ENCODE data around the gene SMURF1. TPM values are rescaled to one million over a fixed set of nuclear protein-coding genes. Genes with fewer than 3 reads are reported as not detected.

Gene SMURF1
- polyA plus RNA-seq, 1 donor from 2014 or later: 22.9 TPM

- no peaks in the 10 kb centered on the region for H4K20me1 ChIP-seq (ENCODE audit: insufficient read depth)
- no peak overlapping the region for H3K27ac ChIP-seq (ENCODE audit: low read length)
- TF ChIP-seq EP300 (conservative IDR thresholded peaks at IDR 0.05; ENCODE audit: poor library complexity, severe bottlenecking) (no peak), RAD21 (conservative IDR thresholded peaks at IDR 0.05) (no peak), POLR2AphosphoS5 (IDR thresholded peaks at IDR 0.05) (no peak), EZH2 (IDR thresholded peaks at IDR 0.05; ENCODE audit: borderline replicate concordance, insufficient read depth, low read length, poor library complexity, severe bottlenecking) (no peak), SMC3 (conservative IDR thresholded peaks at IDR 0.05; ENCODE audit: poor library complexity) (no peak), MXI1 (conservative IDR thresholded peaks at IDR 0.05; ENCODE audit: poor library complexity, severe bottlenecking) (no peak)
- TF ChIP-seq, protein P1, sequence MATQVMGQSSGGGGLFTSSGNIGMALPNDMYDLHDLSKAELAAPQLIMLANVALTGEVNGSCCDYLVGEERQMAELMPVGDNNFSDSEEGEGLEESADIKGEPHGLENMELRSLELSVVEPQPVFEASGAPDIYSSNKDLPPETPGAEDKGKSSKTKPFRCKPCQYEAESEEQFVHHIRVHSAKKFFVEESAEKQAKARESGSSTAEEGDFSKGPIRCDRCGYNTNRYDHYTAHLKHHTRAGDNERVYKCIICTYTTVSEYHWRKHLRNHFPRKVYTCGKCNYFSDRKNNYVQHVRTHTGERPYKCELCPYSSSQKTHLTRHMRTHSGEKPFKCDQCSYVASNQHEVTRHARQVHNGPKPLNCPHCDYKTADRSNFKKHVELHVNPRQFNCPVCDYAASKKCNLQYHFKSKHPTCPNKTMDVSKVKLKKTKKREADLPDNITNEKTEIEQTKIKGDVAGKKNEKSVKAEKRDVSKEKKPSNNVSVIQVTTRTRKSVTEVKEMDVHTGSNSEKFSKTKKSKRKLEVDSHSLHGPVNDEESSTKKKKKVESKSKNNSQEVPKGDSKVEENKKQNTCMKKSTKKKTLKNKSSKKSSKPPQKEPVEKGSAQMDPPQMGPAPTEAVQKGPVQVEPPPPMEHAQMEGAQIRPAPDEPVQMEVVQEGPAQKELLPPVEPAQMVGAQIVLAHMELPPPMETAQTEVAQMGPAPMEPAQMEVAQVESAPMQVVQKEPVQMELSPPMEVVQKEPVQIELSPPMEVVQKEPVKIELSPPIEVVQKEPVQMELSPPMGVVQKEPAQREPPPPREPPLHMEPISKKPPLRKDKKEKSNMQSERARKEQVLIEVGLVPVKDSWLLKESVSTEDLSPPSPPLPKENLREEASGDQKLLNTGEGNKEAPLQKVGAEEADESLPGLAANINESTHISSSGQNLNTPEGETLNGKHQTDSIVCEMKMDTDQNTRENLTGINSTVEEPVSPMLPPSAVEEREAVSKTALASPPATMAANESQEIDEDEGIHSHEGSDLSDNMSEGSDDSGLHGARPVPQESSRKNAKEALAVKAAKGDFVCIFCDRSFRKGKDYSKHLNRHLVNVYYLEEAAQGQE (IDR thresholded peaks at IDR 0.05; ENCODE audit: borderline replicate concordance): no peak
- no peaks in the 10 kb centered on the region for H3K27me3 ChIP-seq (ENCODE audit: insufficient read depth, low read depth, low read length)
- H3K9me3 ChIP-seq (ENCODE audit: low read length): no peaks in the 10 kb centered on the region
- H2AFZ ChIP-seq (ENCODE audit: low read depth, low read length): no peak overlapping the region
- no peak overlapping the region for H3K9ac ChIP-seq (ENCODE audit: low read length)
- no peaks in the 10 kb centered on the region for H3K36me3 ChIP-seq (ENCODE audit: insufficient read depth, low read length)
- no peaks in the 10 kb centered on the region for H3K79me2 ChIP-seq (replicated peaks; ENCODE audit: insufficient read depth, low read length)
- no peak overlapping the region for H3K4me2 ChIP-seq (ENCODE audit: low read length)
- no peaks in the 10 kb centered on the region for H3K9me2 ChIP-seq (ENCODE audit: insufficient read depth, low read length)
- no peaks in the 10 kb centered on the region for H3F3A ChIP-seq (ENCODE audit: insufficient read depth, low read length, poor library complexity, severe bottlenecking)
- no peak overlapping the region for H3K4me3 ChIP-seq (ENCODE audit: low read length)
Measured at GRCh38 chr7:99038086-99038855, 105.6 kb downstream of the SMURF1 start.

GRCh38 chr7:99037327-99037940 is 106.5 kb downstream of the SMURF1 start:
- Histone ChIP-seq H3K4me3 (ENCODE audit: low read length) (no peak overlapping the region), H3K27me3 (ENCODE audit: insufficient read depth, low read depth, low read length) (no peaks in the 10 kb centered on the region), H3K36me3 (ENCODE audit: insufficient read depth, low read length) (no peaks in the 10 kb centered on the region), H3K4me2 (ENCODE audit: low read length) (no peak overlapping the region), H3K9ac (ENCODE audit: low read length) (no peak overlapping the region), H3K9me3 (ENCODE audit: low read length) (no peaks in the 10 kb centered on the region), H4K20me1 (ENCODE audit: insufficient read depth) (no peaks in the 10 kb centered on the region), H3F3A (ENCODE audit: insufficient read depth, low read length, poor library complexity, severe bottlenecking) (no peaks in the 10 kb centered on the region), H3K9me2 (ENCODE audit: insufficient read depth, low read length) (no peaks in the 10 kb centered on the region), H2AFZ (ENCODE audit: low read depth, low read length) (no peak overlapping the region), H3K27ac (ENCODE audit: low read length) (no peak overlapping the region), H3K79me2 (replicated peaks; ENCODE audit: insufficient read depth, low read length) (no peaks in the 10 kb centered on the region)
- TF ChIP-seq MXI1 (conservative IDR thresholded peaks at IDR 0.05; ENCODE audit: poor library complexity, severe bottlenecking) (no peak), POLR2AphosphoS5 (IDR thresholded peaks at IDR 0.05) (no peak), TAF1 (IDR thresholded peaks at IDR 0.05; ENCODE audit: low read depth) (no peak), SMC3 (conservative IDR thresholded peaks at IDR 0.05; ENCODE audit: poor library complexity) (no peak), EP300 (conservative IDR thresholded peaks at IDR 0.05; ENCODE audit: poor library complexity, severe bottlenecking) (no peak), RAD21 (conservative IDR thresholded peaks at IDR 0.05) (no peak), EZH2 (IDR thresholded peaks at IDR 0.05; ENCODE audit: borderline replicate concordance, insufficient read depth, low read length, poor library complexity, severe bottlenecking) (no peak)
- TF ChIP-seq, protein P2, sequence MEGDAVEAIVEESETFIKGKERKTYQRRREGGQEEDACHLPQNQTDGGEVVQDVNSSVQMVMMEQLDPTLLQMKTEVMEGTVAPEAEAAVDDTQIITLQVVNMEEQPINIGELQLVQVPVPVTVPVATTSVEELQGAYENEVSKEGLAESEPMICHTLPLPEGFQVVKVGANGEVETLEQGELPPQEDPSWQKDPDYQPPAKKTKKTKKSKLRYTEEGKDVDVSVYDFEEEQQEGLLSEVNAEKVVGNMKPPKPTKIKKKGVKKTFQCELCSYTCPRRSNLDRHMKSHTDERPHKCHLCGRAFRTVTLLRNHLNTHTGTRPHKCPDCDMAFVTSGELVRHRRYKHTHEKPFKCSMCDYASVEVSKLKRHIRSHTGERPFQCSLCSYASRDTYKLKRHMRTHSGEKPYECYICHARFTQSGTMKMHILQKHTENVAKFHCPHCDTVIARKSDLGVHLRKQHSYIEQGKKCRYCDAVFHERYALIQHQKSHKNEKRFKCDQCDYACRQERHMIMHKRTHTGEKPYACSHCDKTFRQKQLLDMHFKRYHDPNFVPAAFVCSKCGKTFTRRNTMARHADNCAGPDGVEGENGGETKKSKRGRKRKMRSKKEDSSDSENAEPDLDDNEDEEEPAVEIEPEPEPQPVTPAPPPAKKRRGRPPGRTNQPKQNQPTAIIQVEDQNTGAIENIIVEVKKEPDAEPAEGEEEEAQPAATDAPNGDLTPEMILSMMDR (IDR thresholded peaks at IDR 0.05; ENCODE audit: poor library complexity, severe bottlenecking): no peak
- TF ChIP-seq, protein P1 (IDR thresholded peaks at IDR 0.05; ENCODE audit: borderline replicate concordance): no peak
